Colonic mucosa (tissue), 4 donors: Measurements from ENCODE around the gene SPATS2L. TPM values are rescaled to one million over a fixed set of nuclear protein-coding genes. Genes with fewer than 3 reads are reported as not detected.

Experiments
- DNase-seq: peaks from one replicate; pipeline ENCODE4 v3.0.0-alpha.2; 2020
- H3K27ac ChIP-seq: fragments of 200-600 bp; one replicate; pipeline ENCODE4 v1.8.0; 2021
- H3K27me3 ChIP-seq: fragments of 200-600 bp; one replicate; pipeline ENCODE4 v1.8.0; 2021
- H3K36me3 ChIP-seq: fragments of 200-600 bp; one replicate; pipeline ENCODE4 v1.8.0; 2021
- H3K4me1 ChIP-seq: fragments of 200-600 bp; one replicate; pipeline ENCODE4 v1.8.0; 2021; ENCODE audit warnings: mild to moderate bottlenecking
- H3K4me3 ChIP-seq: fragments of 200-600 bp; one replicate; pipeline ENCODE4 v1.8.0; 2021
- H3K9ac ChIP-seq, 2 donors: one replicate each; pipeline ENCODE4 v1.7.0; 2013; ENCODE audit warnings: control low read depth in 2 of 2, low read depth in 2 of 2, low read length in 2 of 2
- H3K9me3 ChIP-seq: fragments of 200-600 bp; one replicate; pipeline ENCODE4 v1.8.0; 2021
- CTCF ChIP-seq: fragments of 200-600 bp; IDR thresholded peaks from one replicate; pipeline ENCODE4 v1.8.0; 2022; ENCODE audit warnings: antibody characterized with exemption, mild to moderate bottlenecking
- intact Hi-C: fragments of 100-400 bp; cut with DNase I; formaldehyde crosslinking; loops from one replicate; pipeline ENCODE4 v1.14.1; 2022
- total RNA-seq, 2 donors: library from RNA; stranded (reverse); fragmentation: NEBNext Ultra II Directional in 1 of 2; extraction: Animal tissue kit (Norgen Biotek cat#: 25700) in 1 of 2; gene quantifications; one replicate each; pipeline ENCODE4 v1.2.1, GENCODE V29; 2021
- donor health status: healthy.
- donor health status: DM: no; HTN: no; CAD: no.
- donor health status: DM: no; HTN: no; CAD: no.

The SPATS2L gene
- total RNA-seq, 2 donors from 2014 or later = 151 to 187 TPM

GRCh38 chr2:200362202-200362917 is 55.9 kb downstream of the SPATS2L start:
- H3K9ac ChIP-seq = no peak overlapping the region
- no peaks in the 10 kb centered on the region for H3K27me3 ChIP-seq
- intact Hi-C loops = no loop called here
- H3K4me1 ChIP-seq = no peaks in the 10 kb centered on the region
- no peak for DNase-seq
- H3K36me3 ChIP-seq = no peaks in the 10 kb centered on the region
- TF ChIP-seq CTCF = no peak
- no peak overlapping the region for H3K4me3 ChIP-seq
- H3K27ac ChIP-seq = no peak overlapping the region
- no peaks in the 10 kb centered on the region for H3K9me3 ChIP-seq

- no peaks in the 10 kb centered on the region for H3K9me3 ChIP-seq
- no peaks in the 10 kb centered on the region for H3K4me1 ChIP-seq
- H3K36me3 ChIP-seq = no peaks in the 10 kb centered on the region
- no peaks in the 10 kb centered on the region for H3K27me3 ChIP-seq
- H3K9ac ChIP-seq = no peak overlapping the region
- no peak overlapping the region for H3K27ac ChIP-seq
- TF ChIP-seq CTCF = no peak
- H3K4me3 ChIP-seq = no peak overlapping the region
- intact Hi-C loops = no loop called here
- DNase-seq = no peak
These were observed 56.8 kb downstream of the SPATS2L start for GRCh38 chr2:200363279-200363678.

- H3K9ac ChIP-seq = no peak overlapping the region
- H3K36me3 ChIP-seq = no peaks in the 10 kb centered on the region
- no peak for TF ChIP-seq CTCF
- no peaks in the 10 kb centered on the region for H3K4me1 ChIP-seq
- H3K27ac ChIP-seq = no peak overlapping the region
- intact Hi-C loops = no loop called here
- DNase-seq = no peak
- H3K4me3 ChIP-seq = no peak overlapping the region
- H3K9me3 ChIP-seq = no peaks in the 10 kb centered on the region
- no peaks in the 10 kb centered on the region for H3K27me3 ChIP-seq
These were observed 57.6 kb downstream of the SPATS2L start for GRCh38 chr2:200364142-200364541.

GRCh38 chr2:200364620-200365019 is 58.1 kb downstream of the SPATS2L start:
- H3K36me3 ChIP-seq = no peaks in the 10 kb centered on the region
- no peak for TF ChIP-seq CTCF
- intact Hi-C loops = no loop called here
- H3K9ac ChIP-seq = no peak overlapping the region
- H3K4me3 ChIP-seq = no peak overlapping the region
- no peaks in the 10 kb centered on the region for H3K4me1 ChIP-seq
- H3K27ac ChIP-seq = no peak overlapping the region
- H3K27me3 ChIP-seq = no peaks in the 10 kb centered on the region
- H3K9me3 ChIP-seq = no peaks in the 10 kb centered on the region
- no peak for DNase-seq

- no peak overlapping the region for H3K4me3 ChIP-seq
- H3K36me3 ChIP-seq = no peaks in the 10 kb centered on the region
- no peak overlapping the region for H3K27ac ChIP-seq
- H3K27me3 ChIP-seq = no peaks in the 10 kb centered on the region
- H3K9me3 ChIP-seq = no peaks in the 10 kb centered on the region
- intact Hi-C loops = no loop called here
- TF ChIP-seq CTCF = no peak
- no peaks in the 10 kb centered on the region for H3K4me1 ChIP-seq
- H3K9ac ChIP-seq = no peak overlapping the region
- no peak for DNase-seq
These were observed 58.7 kb downstream of the SPATS2L start for GRCh38 chr2:200365209-200365608.
